22Rv1 (cell line): ENCODE results near the gene GALNT7.

ENCODE experiments used
- ZFX ChIP-seq: fragments of 450-650 bp; IDR thresholded peaks from 2 replicates; pipeline ENCODE4 v1.6.1; 2017; ENCODE audit warnings: antibody characterized with exemption, borderline replicate concordance
- TF ChIP-seq, protein P1 (sequence below): fragments of 450-650 bp; IDR thresholded peaks from 2 replicates; pipeline ENCODE4 v1.5.1; 2017; ENCODE audit warnings: mild to moderate bottlenecking

DNA sequence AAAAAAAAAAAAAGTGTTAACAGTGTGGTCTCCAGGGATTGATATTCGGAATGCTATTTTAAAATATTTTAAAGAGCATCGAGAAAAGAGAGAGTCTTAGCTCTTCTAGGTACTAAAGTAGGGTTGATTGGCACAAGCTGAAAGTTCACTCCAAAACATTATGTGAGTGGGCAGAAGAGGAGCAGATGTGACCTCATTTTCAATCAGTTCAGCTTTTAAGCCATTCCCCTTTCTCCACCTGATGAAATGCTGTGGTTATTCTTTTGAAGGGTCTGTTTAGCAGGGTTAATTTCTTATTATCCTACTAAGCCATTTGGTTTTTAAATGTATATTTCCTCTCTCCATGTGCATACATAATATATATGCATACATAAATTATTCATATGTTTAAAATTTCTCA is 69.2 kb downstream of the GALNT7 start:
- TF ChIP-seq, protein P1, sequence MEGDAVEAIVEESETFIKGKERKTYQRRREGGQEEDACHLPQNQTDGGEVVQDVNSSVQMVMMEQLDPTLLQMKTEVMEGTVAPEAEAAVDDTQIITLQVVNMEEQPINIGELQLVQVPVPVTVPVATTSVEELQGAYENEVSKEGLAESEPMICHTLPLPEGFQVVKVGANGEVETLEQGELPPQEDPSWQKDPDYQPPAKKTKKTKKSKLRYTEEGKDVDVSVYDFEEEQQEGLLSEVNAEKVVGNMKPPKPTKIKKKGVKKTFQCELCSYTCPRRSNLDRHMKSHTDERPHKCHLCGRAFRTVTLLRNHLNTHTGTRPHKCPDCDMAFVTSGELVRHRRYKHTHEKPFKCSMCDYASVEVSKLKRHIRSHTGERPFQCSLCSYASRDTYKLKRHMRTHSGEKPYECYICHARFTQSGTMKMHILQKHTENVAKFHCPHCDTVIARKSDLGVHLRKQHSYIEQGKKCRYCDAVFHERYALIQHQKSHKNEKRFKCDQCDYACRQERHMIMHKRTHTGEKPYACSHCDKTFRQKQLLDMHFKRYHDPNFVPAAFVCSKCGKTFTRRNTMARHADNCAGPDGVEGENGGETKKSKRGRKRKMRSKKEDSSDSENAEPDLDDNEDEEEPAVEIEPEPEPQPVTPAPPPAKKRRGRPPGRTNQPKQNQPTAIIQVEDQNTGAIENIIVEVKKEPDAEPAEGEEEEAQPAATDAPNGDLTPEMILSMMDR: no peak
- no peak for TF ChIP-seq ZFX
